GM20000 (cell line): ENCODE results near the gene CLEC3B.
"Not testable (repeated sequence)": the region's sequence is repeated elsewhere in the genome, so short reads cannot be mapped to it uniquely, and the experiment has no call there.

Experiments used
- DNase-seq: peaks from one replicate; pipeline ENCODE4 v3.0.0; 2012; ENCODE audit warnings: low spot score
- TF ChIP-seq, protein P1 (sequence below): IDR thresholded peaks from 2 replicates; pipeline ENCODE4 v1.5.1; 2012; ENCODE audit warnings: mild to moderate bottlenecking, control low read depth; ENCODE audit errors: extremely low read depth, missing control alignments

Gene CLEC3B, protein sequence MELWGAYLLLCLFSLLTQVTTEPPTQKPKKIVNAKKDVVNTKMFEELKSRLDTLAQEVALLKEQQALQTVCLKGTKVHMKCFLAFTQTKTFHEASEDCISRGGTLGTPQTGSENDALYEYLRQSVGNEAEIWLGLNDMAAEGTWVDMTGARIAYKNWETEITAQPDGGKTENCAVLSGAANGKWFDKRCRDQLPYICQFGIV

DNA sequence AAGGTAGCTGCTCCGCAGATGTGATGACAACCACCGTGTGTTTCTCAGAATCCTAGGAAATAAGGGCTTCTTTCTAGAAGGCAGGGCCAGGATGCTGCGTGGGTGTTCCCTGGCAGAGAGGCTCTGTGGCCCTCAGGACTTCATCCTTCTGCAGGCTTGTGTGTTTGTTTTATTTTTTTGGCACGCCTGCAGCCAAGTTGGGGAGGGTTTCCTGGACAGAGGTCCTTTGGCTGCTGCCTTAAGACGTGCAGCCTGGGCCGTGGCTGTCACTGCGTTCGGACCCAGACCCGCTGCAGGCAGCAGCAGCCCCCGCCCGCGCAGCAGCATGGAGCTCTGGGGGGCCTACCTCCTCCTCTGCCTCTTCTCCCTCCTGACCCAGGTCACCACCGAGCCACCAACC is at the start of gene CLEC3B:
Gene CLEC3B, plus strand, starts transcription at position 266 of the 400 bp plus-strand sequence. Its CDS starts 60 bp downstream, at position 326.
- TF ChIP-seq, protein P1, sequence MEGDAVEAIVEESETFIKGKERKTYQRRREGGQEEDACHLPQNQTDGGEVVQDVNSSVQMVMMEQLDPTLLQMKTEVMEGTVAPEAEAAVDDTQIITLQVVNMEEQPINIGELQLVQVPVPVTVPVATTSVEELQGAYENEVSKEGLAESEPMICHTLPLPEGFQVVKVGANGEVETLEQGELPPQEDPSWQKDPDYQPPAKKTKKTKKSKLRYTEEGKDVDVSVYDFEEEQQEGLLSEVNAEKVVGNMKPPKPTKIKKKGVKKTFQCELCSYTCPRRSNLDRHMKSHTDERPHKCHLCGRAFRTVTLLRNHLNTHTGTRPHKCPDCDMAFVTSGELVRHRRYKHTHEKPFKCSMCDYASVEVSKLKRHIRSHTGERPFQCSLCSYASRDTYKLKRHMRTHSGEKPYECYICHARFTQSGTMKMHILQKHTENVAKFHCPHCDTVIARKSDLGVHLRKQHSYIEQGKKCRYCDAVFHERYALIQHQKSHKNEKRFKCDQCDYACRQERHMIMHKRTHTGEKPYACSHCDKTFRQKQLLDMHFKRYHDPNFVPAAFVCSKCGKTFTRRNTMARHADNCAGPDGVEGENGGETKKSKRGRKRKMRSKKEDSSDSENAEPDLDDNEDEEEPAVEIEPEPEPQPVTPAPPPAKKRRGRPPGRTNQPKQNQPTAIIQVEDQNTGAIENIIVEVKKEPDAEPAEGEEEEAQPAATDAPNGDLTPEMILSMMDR: no peak
- no peak for DNase-seq

DNA sequence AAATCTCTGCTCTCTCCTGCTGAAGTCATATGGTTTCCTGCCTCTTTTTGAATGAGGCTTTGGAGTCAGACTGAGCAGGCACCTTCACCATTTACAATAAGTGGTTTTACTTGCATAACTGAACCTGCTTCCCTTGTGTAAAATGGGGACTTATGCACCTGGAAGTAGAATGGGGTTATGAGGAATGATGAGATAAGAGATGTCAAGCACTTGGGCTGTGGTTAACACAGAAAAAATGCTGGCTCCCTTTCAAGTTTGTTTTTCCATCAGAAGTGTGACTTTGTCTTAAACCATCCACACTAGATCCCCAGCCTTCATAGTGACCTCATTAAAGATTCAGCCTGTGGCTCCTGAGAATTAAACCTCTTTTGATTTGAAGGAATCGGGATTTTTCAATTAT is 44.9 kb upstream of the CLEC3B start:
- TF ChIP-seq, protein P1: no peak
- DNase-seq: no peak

DNA sequence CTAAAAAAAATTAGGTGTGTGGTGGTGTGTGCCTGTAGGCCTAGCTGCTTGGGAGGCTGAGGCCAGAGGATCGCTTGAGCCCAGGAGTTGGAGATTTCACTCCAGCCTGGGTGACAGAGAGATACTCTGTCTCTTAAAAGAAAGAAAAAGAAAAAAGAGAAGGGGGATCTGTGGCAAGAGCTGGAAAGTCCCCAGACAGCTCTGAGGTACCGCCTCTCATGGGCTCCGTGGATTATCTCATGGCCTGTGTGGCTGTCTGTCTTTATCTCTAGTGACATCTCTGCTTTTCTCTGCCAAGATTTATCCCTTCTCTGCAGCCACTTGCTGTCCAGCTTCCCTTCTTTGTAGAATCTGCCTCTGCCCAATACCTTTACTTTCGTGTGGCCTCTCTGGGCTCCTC is 44.4 kb upstream of the CLEC3B start:
- TF ChIP-seq, protein P1: no peak
- DNase-seq: peak; percentile 73

DNA sequence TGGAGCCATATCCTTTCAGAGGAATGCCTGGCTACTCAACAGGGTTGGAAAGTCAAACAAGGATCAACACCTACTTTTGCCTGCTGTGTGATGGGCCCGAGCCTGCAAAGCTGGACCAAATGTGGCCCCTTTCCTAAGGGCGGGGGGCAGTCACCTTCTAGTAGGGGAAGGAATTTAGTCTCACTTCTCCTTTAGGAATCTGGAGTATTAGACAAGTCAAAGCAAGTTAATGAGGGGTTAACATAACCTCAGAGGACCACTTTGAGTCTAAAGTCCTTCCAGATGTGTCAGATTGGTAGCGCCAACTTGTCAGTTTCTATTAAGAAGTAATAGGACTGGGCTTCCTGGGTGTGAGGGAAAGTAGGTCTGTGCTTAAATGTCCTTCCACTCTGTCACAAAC is 43.3 kb upstream of the CLEC3B start:
- TF ChIP-seq, protein P1: no peak
- no peak for DNase-seq

DNA sequence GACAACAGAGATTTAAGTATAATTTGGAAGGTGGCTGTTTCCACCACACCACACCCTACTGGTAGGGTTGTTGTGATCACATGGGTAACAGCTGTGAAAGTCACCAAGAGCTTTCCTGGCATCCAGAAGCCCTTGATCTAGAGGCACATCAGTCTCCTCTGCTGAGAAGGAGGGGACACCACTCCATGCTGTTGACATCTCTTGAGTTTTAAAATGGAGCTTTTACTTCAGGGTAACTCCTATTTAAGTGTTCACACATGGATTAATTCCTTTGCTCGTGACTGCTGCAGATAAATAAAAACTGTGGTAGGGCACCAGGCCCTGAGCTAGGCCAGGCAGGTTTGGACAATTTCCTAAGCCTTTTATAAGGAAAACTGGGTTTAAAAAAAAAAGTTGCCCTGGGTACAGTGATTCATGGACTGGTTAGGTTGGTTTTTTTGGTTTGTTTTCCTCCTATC is 42.6 kb upstream of the CLEC3B start:
- DNase-seq: no peak
- TF ChIP-seq, protein P1: no peak

DNA sequence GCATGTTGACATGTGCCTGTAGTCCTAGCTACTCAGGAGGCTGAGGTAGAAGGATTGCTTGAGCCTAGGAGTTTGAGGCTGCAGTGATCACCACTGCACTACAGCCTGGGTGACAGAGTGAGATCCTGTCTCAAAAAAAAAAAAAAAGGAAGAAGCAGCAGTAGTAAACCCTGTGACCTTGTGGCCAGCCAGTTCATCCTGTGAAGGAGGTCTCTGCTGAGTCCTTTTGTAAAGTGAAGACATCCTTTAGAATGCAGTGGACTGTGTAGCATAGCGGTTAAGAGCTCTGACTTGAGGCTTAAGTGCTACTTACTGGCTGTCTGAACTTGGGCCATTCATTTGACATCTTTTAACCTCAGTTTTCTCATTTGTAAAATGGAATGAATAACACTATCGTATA is 41.8 kb upstream of the CLEC3B start:
- peak; percentile 59 for DNase-seq
- TF ChIP-seq, protein P1: no peak

DNA sequence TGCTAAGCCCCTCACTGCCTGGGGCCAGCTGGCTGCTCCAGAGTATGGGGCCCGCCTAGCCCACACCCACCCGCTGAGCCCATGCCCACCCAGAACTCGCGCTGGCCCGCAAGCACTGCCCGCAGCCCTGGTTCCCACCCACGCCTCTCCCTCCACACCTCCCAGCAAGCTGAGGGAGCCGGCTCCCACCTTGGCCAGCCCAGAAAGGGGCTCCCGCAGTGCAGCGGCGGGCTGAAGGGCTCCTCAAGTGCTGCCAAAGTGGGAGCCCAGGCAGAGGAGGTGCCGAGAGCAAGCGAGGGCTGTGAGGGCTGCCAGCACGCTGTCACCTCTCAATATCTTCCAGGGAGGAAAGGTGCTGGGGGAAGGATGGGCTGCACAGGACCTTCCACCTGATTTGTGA is 39.8 kb upstream of the CLEC3B start:
- not testable (repeated sequence) for DNase-seq

DNA sequence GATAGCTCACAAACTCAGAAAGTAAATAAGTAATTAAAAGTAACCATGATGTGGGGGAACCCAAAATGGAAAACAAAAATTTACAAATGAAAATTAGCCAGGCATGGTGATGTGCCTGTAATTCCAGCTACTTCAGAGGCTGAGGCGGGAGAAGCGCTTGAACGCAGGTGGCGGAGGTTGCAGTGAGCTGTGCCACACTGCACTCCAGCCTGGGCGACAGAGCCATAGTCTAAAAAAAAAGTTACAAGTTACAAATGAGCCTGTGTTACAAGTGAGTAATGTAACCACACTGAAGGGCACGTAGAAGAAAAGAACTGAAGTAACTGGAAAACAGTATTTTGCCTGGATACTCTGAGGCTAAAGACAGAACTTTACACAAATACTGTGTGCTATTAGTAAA is 38.8 kb upstream of the CLEC3B start:
- TF ChIP-seq, protein P1: no peak

More for the DNA sequence above, 38.8 kb upstream of the CLEC3B start:
- DNase-seq: no peak
